IgD-negative memory B cell (primary cell): ENCODE results near the gene P2RX7. TPM values are rescaled to one million over a fixed set of nuclear protein-coding genes. Genes with fewer than 3 reads are reported as not detected.

Experiments
- H3K27ac Mint-ChIP-seq, 3 donors: one replicate each; pipeline ENCODE4 v1.8.0; 2020 to 2022; ENCODE audit warnings: mild to moderate bottlenecking in 3 of 3, mixed read lengths in 3 of 3, moderate library complexity in 1 of 3
- H3K27me3 Mint-ChIP-seq: one replicate; pipeline ENCODE4 v1.8.0; 2021; ENCODE audit warnings: mixed read lengths
- H3K36me3 Mint-ChIP-seq: one replicate; pipeline ENCODE4 v1.8.0; 2020; ENCODE audit warnings: mild to moderate bottlenecking, mixed read lengths
- H3K4me1 Mint-ChIP-seq, 3 donors: one replicate each; pipeline ENCODE4 v1.8.0; 2020 to 2022; ENCODE audit warnings: mixed read lengths in 3 of 3, mild to moderate bottlenecking in 1 of 3
- H3K4me3 Mint-ChIP-seq, 4 donors: one replicate each; pipeline ENCODE4 v1.8.0; 2020 to 2022; ENCODE audit warnings: mild to moderate bottlenecking in 4 of 4, mixed read lengths in 4 of 4, moderate library complexity in 3 of 4
- H3K9me3 Mint-ChIP-seq, 3 donors: one replicate each; pipeline ENCODE4 v1.8.0; 2020 to 2021; ENCODE audit warnings: mixed read lengths in 3 of 3, mild to moderate bottlenecking in 1 of 3
- polyA plus RNA-seq: library from polyadenylated mRNA; unstranded; fragments of 300-500 nt; fragmentation: Illumina TruSeq; gene quantifications from one replicate; pipeline ENCODE4 v1.2.3, GENCODE V29; 2021

Gene P2RX7
- polyA plus RNA-seq, 1 donor from 2014 or later: 3.8 TPM

DNA sequence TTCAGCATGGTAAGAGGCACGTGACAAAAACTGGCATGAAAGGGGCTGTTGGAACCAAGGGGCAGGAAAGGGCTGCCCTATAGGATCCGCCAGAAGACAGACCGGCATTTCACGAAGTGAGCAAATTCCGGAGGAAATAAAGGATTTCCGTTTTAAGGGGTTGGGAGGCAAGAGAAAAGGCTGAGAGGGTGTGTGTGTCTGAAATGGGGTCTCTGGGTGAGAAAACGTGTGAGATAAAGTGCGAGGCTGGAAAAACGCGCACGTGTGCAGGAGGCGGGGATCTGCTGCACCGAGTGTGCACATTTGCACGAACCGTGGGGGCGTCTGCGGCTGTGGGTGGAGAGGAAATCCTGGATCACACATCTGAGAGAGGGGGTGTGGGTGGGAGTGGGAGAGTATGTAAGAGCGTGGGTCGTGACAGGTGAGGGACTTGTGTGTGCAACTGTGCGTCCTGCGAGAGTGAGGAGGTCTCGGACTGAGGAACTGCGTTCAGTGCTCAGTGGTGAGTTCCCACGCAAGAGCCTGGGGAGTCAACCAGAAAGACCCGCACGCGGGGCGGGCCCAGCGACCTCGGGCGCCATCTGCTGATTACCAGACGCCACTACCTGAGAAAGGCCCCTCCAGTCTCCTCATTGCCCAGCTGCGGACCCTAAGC, 37.0 kb upstream of the P2RX7 start:
- Mint-ChIP-seq H3K27me3 (peaks cover 21% of the 10 kb centered on the region), H3K27ac (peak overlapping the region in 2 of 3 donors; percentile 21 to 86), H3K4me1 (peaks cover 21 to 26% (median 24%) of the 10 kb centered on the region in 3 donors), H3K9me3 (peaks cover 2 to 7% (median 3%) of the 10 kb centered on the region in 3 donors), H3K4me3 (peak overlapping the region; percentile 78 to 93 (median 83)), H3K36me3 (no peaks in the 10 kb centered on the region)

GRCh38 chr12:121096199-121096798, 36.4 kb upstream of the P2RX7 start:
- no peaks in the 10 kb centered on the region for H3K36me3 Mint-ChIP-seq
- peaks cover 21 to 26% (median 24%) of the 10 kb centered on the region in 3 donors for H3K4me1 Mint-ChIP-seq
- peak overlapping the region; percentile 78 to 93 (median 83) for H3K4me3 Mint-ChIP-seq
- peaks cover 21% of the 10 kb centered on the region for H3K27me3 Mint-ChIP-seq
- peak overlapping the region in 1 of 3 donors; percentile 21 for H3K27ac Mint-ChIP-seq
- peaks cover 2 to 7% (median 3%) of the 10 kb centered on the region in 3 donors for H3K9me3 Mint-ChIP-seq

DNA sequence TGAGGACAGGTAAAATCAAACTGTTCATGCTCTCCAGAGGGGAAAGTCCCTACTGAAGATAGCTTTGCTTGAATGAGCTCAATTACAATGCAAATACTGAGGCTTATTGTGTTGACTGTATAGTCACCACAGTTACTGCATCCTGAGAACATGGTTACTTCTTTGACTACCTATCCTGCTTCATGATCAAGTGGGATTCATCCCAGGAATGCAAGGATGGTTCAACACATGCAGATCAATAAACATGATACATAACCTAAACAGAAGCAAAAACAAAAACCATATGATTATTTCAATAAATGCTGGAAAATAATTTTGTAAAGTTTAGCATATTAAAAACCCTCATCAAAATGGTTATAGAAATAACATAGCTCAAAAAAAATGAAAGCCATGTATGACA, 32.9 kb upstream of the P2RX7 start:
- Mint-ChIP-seq H3K36me3 (no peaks in the 10 kb centered on the region), H3K4me1 (peaks cover 11 to 15% (median 12%) of the 10 kb centered on the region in 3 donors), H3K4me3 (no peak overlapping the region), H3K27me3 (peaks cover 16% of the 10 kb centered on the region), H3K27ac (peak overlapping the region in 1 of 3 donors; percentile 23), H3K9me3 (peaks cover 2 to 9% (median 7%) of the 10 kb centered on the region in 3 donors)

- H3K27ac Mint-ChIP-seq: no peak overlapping the region
- H3K4me1 Mint-ChIP-seq: peaks cover 0 to 4% (median 2%) of the 10 kb centered on the region in 3 donors
- no peak overlapping the region for H3K4me3 Mint-ChIP-seq
- H3K27me3 Mint-ChIP-seq: peaks cover 5% of the 10 kb centered on the region
- peaks cover 5 to 14% (median 7%) of the 10 kb centered on the region in 3 donors for H3K9me3 Mint-ChIP-seq
- H3K36me3 Mint-ChIP-seq: no peaks in the 10 kb centered on the region
These were observed 30.4 kb upstream of the P2RX7 start for GRCh38 chr12:121102307-121102706.

- H3K27ac Mint-ChIP-seq: no peak overlapping the region
- H3K9me3 Mint-ChIP-seq: peaks cover 1 to 7% (median 3%) of the 10 kb centered on the region in 3 donors
- peaks cover 3% of the 10 kb centered on the region for H3K36me3 Mint-ChIP-seq
- H3K4me1 Mint-ChIP-seq: peaks cover 4 to 7% (median 5%) of the 10 kb centered on the region in 3 donors
- no peak overlapping the region for H3K4me3 Mint-ChIP-seq
- no peaks in the 10 kb centered on the region for H3K27me3 Mint-ChIP-seq
These were observed 25.0 kb upstream of the P2RX7 start for GRCh38 chr12:121107681-121108080.

GRCh38 chr12:121108492-121108891, 24.2 kb upstream of the P2RX7 start:
- peaks cover 4 to 7% (median 5%) of the 10 kb centered on the region in 3 donors for H3K4me1 Mint-ChIP-seq
- H3K27ac Mint-ChIP-seq: no peak overlapping the region
- peaks cover 3% of the 10 kb centered on the region for H3K36me3 Mint-ChIP-seq
- peak overlapping the region in 1 of 4 donors; percentile 9 for H3K4me3 Mint-ChIP-seq
- H3K9me3 Mint-ChIP-seq: peaks cover 0 to 7% (median 3%) of the 10 kb centered on the region in 3 donors
- no peaks in the 10 kb centered on the region for H3K27me3 Mint-ChIP-seq

- no peak overlapping the region for H3K27ac Mint-ChIP-seq
- no peaks in the 10 kb centered on the region for H3K27me3 Mint-ChIP-seq
- no peaks in the 10 kb centered on the region for H3K9me3 Mint-ChIP-seq
These were observed 22.3 kb upstream of the P2RX7 start for GRCh38 chr12:121110211-121110940.

DNA sequence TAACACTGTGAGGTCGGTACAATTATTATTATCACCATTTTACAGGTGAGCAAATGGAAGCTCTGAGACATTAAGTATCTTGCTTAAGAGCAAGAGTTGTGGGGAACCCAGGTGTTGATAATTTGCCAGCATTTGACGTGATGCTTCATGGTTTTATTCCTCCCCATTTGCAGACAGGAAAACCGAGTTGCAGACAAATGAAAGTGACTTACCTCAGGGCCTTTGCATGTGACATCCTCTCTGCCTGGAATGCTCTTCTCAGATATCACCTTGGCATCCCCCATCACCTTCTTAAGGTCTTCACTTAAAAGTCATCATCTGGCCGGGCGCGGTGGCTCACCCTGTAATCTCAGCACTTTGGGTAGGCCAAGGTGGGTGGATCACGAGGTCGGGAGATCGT, 21.0 kb upstream of the P2RX7 start:
- Mint-ChIP-seq H3K36me3 (peaks cover 3% of the 10 kb centered on the region), H3K9me3 (no peaks in the 10 kb centered on the region), H3K27me3 (no peaks in the 10 kb centered on the region), H3K4me3 (no peak overlapping the region), H3K27ac (no peak overlapping the region), H3K4me1 (peaks cover 4 to 7% (median 5%) of the 10 kb centered on the region in 3 donors)

More at GRCh38 chr12:121110211-121110940, 22.3 kb upstream of the P2RX7 start:
- H3K4me1 Mint-ChIP-seq: peaks cover 4 to 7% (median 5%) of the 10 kb centered on the region in 3 donors
- H3K36me3 Mint-ChIP-seq: peaks cover 3% of the 10 kb centered on the region
- H3K4me3 Mint-ChIP-seq: no peak overlapping the region

- Mint-ChIP-seq H3K27me3 (no peaks in the 10 kb centered on the region), H3K27ac (no peak overlapping the region), H3K4me3 (no peak overlapping the region), H3K36me3 (peaks cover 3% of the 10 kb centered on the region), H3K4me1 (peaks cover 4 to 7% (median 5%) of the 10 kb centered on the region in 3 donors), H3K9me3 (no peaks in the 10 kb centered on the region)
These were observed 20.2 kb upstream of the P2RX7 start for GRCh38 chr12:121112496-121112895.

GRCh38 chr12:121113057-121113456, 19.6 kb upstream of the P2RX7 start:
- H3K27me3 Mint-ChIP-seq: no peaks in the 10 kb centered on the region
- peaks cover 4 to 7% (median 5%) of the 10 kb centered on the region in 3 donors for H3K4me1 Mint-ChIP-seq
- no peaks in the 10 kb centered on the region for H3K9me3 Mint-ChIP-seq
- peaks cover 3% of the 10 kb centered on the region for H3K36me3 Mint-ChIP-seq
- H3K4me3 Mint-ChIP-seq: no peak overlapping the region
- no peak overlapping the region for H3K27ac Mint-ChIP-seq

DNA sequence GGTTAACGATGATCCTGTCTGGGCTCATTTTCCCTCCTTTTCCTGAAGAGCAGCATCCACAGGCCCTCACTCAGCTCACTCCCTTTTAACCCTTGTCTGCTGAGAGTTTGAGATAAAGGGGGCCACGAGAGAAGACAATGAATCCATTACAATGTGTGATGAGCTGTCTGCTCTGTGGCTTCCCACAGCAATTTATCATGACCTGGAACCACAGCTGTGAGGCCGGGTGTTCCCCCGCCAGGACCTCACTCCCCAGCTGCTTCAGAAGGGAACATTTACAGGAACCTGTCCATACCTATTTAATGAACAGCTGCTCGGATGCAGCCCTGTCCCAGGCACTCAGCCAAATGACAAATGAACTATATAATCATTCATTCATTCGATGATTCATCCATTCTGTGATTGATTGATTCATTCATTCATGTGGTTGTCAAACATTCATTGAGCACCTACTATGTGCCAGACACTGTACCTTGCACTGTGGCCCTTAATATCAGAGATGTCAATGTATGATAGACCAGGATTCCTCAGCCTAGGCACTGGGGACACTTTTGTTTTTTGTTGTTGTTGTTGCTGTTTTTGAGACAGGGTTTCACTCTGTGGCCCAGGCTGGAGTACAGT, 18.5 kb upstream of the P2RX7 start:
- H3K9me3 Mint-ChIP-seq: no peaks in the 10 kb centered on the region
- peaks cover 4 to 7% (median 5%) of the 10 kb centered on the region in 3 donors for H3K4me1 Mint-ChIP-seq
- H3K4me3 Mint-ChIP-seq: no peak overlapping the region
- no peak overlapping the region for H3K27ac Mint-ChIP-seq
- peaks cover 3% of the 10 kb centered on the region for H3K36me3 Mint-ChIP-seq
- H3K27me3 Mint-ChIP-seq: peaks cover 2% of the 10 kb centered on the region

DNA sequence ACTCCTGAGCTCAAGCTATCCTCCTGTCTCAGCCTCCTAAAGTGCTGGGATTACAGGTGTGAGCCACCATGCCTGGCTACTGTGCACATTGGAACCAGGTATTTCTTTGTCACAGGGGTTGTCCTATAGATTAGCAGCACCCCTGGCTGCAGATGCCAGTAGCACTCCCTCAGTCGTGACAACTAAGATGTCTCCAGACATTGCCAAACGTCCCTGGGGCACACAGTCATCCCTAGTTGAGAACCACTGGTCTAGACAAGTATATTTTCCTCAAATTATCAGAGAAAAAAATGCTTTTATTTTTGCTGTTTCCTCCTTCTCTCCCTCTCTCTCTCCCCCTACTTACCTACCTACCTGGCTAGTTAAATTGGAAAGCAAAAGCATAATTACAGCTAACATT, 17.9 kb upstream of the P2RX7 start:
- H3K27ac Mint-ChIP-seq: peak overlapping the region in 1 of 3 donors; percentile 20

GRCh38 chr12:121115530-121115929, 17.1 kb upstream of the P2RX7 start:
- Mint-ChIP-seq H3K4me1 (peaks cover 0 to under 1% (median 0%) of the 10 kb centered on the region in 3 donors), H3K9me3 (no peaks in the 10 kb centered on the region), H3K4me3 (no peak overlapping the region), H3K27ac (no peak overlapping the region), H3K27me3 (peaks cover 2% of the 10 kb centered on the region), H3K36me3 (no peaks in the 10 kb centered on the region)

More for the DNA sequence above, 17.9 kb upstream of the P2RX7 start:
- H3K9me3 Mint-ChIP-seq: no peaks in the 10 kb centered on the region
- peaks cover 2% of the 10 kb centered on the region for H3K27me3 Mint-ChIP-seq
- peaks cover 4 to 5% (median 4%) of the 10 kb centered on the region in 3 donors for H3K4me1 Mint-ChIP-seq
- peaks cover 3% of the 10 kb centered on the region for H3K36me3 Mint-ChIP-seq
- no peak overlapping the region for H3K4me3 Mint-ChIP-seq

- Mint-ChIP-seq H3K4me3 (no peak overlapping the region), H3K27me3 (peaks cover 2% of the 10 kb centered on the region), H3K9me3 (peaks cover 0 to 2% (median 0%) of the 10 kb centered on the region in 3 donors), H3K27ac (no peak overlapping the region), H3K4me1 (peaks cover 5 to 10% (median 9%) of the 10 kb centered on the region in 3 donors), H3K36me3 (no peaks in the 10 kb centered on the region)
These were observed 16.1 kb upstream of the P2RX7 start for GRCh38 chr12:121116318-121117225.
